Panc1 (cell line): ENCODE results near the gene MGST2. TPM values are rescaled to one million over a fixed set of nuclear protein-coding genes. Genes with fewer than 3 reads are reported as not detected.

ENCODE experiments used
- ATAC-seq: fragments of 200-7000 bp; cut with Tn5 transposase; 2 replicates; pipeline ENCODE4 v1.9.1; 2020; ENCODE audit warnings: mild to moderate bottlenecking, moderate library complexity
- BruUV-seq: library from RNA; stranded (reverse); fragments of 400-500 nt; replicated peaks from 2 replicates; lab custom pipeline; 2021; lab: Mats Ljungman, UMichigan
- CTCF ChIA-PET: fragments of 300-600 bp; sonication (Branson Sonifier 250); formaldehyde crosslinking; loops from one replicate; lab custom pipeline; 2022; ENCODE audit warnings: antibody characterized with exemption; lab: Charles Lee
- POLR2A ChIA-PET: fragments of 300-600 bp; sonication (Branson Sonifier 250); formaldehyde crosslinking; loops from one replicate; lab custom pipeline; 2022; ENCODE audit warnings: antibody characterized with exemption; lab: Charles Lee
- DNase-seq: peaks from one replicate; pipeline ENCODE4 v3.0.0-alpha.2; 2010; ENCODE audit warnings: low read depth, low spot score
- H3K27ac ChIP-seq: 2 replicates; pipeline ENCODE4 v1.5.1; 2011; ENCODE audit warnings: mild to moderate bottlenecking, low read length, inconsistent platforms
- H3K27me3 ChIP-seq: fragments of 200-500 bp; sonication (Bioruptor generic); 2 replicates; pipeline ENCODE4 v1.6.0; 2014; ENCODE audit warnings: low read length, inconsistent platforms; ENCODE audit not compliant: control insufficient read depth, insufficient read depth
- H3K36me3 ChIP-seq: fragments of 200-500 bp; sonication (Bioruptor generic); 2 replicates; pipeline ENCODE4 v1.5.1; 2014; ENCODE audit warnings: inconsistent platforms, mild to moderate bottlenecking, low read length, moderate library complexity; ENCODE audit not compliant: control insufficient read depth, insufficient read depth
- H3K4me1 ChIP-seq: 2 replicates; pipeline ENCODE4 v1.5.1; 2011; ENCODE audit warnings: inconsistent platforms, mild to moderate bottlenecking, low read length, moderate library complexity; ENCODE audit not compliant: control insufficient read depth, insufficient read depth
- H3K4me3 ChIP-seq, 2 experiments: 2 replicates each; pipeline ENCODE4 v1.5.1; 2011 to 2012; ENCODE audit warnings: low read depth in 2 of 2, low read length in 2 of 2, mild to moderate bottlenecking in 2 of 2, inconsistent platforms in 1 of 2, moderate library complexity in 1 of 2
- H3K9me3 ChIP-seq: fragments of 200-500 bp; sonication (Bioruptor generic); 2 replicates; pipeline ENCODE4 v1.5.1; 2014; ENCODE audit warnings: low read depth, mild to moderate bottlenecking, inconsistent platforms, low read length, moderate library complexity; ENCODE audit not compliant: control insufficient read depth, insufficient read depth
- POLR2AphosphoS5 ChIP-seq: IDR thresholded peaks from 2 replicates; pipeline ENCODE4 v1.6.1; 2012; ENCODE audit warnings: mild to moderate bottlenecking, low read depth, low read length, moderate library complexity
- REST ChIP-seq, 2 experiments: IDR thresholded peaks; 2 replicates each; pipeline ENCODE4 v1.6.1; 2011 to 2012; ENCODE audit warnings: low read depth in 2 of 2, control low read depth in 1 of 2, low read length in 1 of 2, mild to moderate bottlenecking in 1 of 2, moderate library complexity in 1 of 2; ENCODE audit not compliant: insufficient read depth in 1 of 2
- SIN3A ChIP-seq: IDR thresholded peaks from 2 replicates; pipeline ENCODE4 v1.6.1; 2012; ENCODE audit warnings: low read depth, mild to moderate bottlenecking, low read length, moderate library complexity, borderline replicate concordance; ENCODE audit not compliant: insufficient read depth
- TCF7L2 ChIP-seq: IDR thresholded peaks from 2 replicates; pipeline ENCODE4 v1.6.1; 2011; ENCODE audit warnings: mild to moderate bottlenecking, low read depth, low read length, inconsistent platforms
- in situ Hi-C: cut with HindIII; loops from 2 replicates; pipeline ENCODE4 v1.10.0; 2016; ENCODE audit warnings: low sequenced_read_pairs, low pct_unique_long_range_greater_than_20kb
- intact Hi-C: fragments of 100-400 bp; cut with micrococcal nuclease; formaldehyde crosslinking; loops from one replicate; pipeline ENCODE4 v1.10.0; 2022; ENCODE audit not compliant: unreplicated experiment
- total RNA-seq: library from RNA; stranded (reverse); gene quantifications from one replicate; pipeline ENCODE4 v1.2.1, GENCODE V29; 2021; ENCODE audit not compliant: unreplicated experiment
- TF ChIP-seq, protein P1 (sequence below): fragments of 450-650 bp; IDR thresholded peaks from 2 replicates; pipeline ENCODE4 v1.5.1; 2017; ENCODE audit warnings: mild to moderate bottlenecking

MGST2 gene
- total RNA-seq, 1 experiment from 2014 or later: 17.4 TPM

DNA sequence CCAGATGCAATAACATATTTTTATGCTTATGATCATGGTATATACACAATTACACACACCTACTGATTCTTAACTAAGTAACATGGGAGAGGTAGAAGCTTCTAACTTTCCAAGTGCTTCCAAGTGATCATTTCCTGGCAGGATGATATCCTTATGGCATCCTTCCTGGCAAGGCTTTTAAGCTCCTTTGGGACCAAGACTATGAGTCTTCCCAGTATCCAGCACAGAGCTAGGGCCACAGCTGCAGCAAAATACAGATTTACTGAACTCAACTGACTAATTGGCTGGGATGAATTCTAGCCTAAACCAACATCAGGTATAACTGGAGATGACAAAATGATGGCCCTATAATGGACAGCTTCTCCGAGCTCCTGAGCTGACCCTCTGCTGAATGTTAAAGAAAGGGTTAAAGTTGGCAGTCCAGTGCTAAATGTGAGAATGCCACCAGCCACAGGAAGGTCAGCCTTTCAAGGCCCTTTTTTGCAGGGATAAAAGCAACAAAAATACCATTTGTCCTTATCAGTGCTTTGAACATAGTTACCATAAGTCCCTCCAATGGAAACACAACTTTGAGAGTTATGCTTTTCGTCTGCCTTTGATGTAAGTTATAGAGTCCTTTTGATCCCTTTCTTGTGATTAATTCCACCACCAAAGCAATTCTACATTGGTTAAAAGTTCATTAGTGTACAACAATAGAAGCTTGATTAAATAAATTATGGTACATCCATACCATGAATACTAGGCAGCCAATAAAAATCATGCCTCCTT is 73.4 kb downstream of the MGST2 start:
- intact Hi-C loops: loop anchor here (10.0 kb wide), 3 partner anchors 276 to 526 kb away; partner anchors contain the start of gene MAML3
- no peak for DNase-seq
- Histone ChIP-seq H3K36me3 (no peaks in the 10 kb centered on the region), H3K4me1 (peaks cover 4% of the 10 kb centered on the region), H3K27ac (no peak overlapping the region), H3K9me3 (no peaks in the 10 kb centered on the region), H3K27me3 (no peaks in the 10 kb centered on the region), H3K4me3 (no peak overlapping the region)
- in situ Hi-C loops: no loop called here
- ChIA-PET POLR2A (no interaction called here), CTCF (interaction anchor here (0.5 kb wide), 1 partner anchor 354 kb away, joined by 5 read pairs; no protein-coding TSS in a partner anchor)
- no peak for ATAC-seq
- no TSS peak for BruUV-seq
- no peak for TF ChIP-seq TCF7L2
- no peak for TF ChIP-seq SIN3A
- TF ChIP-seq, protein P1, sequence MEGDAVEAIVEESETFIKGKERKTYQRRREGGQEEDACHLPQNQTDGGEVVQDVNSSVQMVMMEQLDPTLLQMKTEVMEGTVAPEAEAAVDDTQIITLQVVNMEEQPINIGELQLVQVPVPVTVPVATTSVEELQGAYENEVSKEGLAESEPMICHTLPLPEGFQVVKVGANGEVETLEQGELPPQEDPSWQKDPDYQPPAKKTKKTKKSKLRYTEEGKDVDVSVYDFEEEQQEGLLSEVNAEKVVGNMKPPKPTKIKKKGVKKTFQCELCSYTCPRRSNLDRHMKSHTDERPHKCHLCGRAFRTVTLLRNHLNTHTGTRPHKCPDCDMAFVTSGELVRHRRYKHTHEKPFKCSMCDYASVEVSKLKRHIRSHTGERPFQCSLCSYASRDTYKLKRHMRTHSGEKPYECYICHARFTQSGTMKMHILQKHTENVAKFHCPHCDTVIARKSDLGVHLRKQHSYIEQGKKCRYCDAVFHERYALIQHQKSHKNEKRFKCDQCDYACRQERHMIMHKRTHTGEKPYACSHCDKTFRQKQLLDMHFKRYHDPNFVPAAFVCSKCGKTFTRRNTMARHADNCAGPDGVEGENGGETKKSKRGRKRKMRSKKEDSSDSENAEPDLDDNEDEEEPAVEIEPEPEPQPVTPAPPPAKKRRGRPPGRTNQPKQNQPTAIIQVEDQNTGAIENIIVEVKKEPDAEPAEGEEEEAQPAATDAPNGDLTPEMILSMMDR: no peak
- no peak for TF ChIP-seq POLR2AphosphoS5
- no peak for TF ChIP-seq REST (IDR thresholded peaks at IDR 0.05; ENCODE audit: insufficient read depth in 1 of 2, low read depth in 2 of 2, low read length in 1 of 2)

GRCh38 chr4:139740121-139740520 is 74.5 kb downstream of the MGST2 start:
- no peak for ATAC-seq
- Histone ChIP-seq H3K27me3 (no peaks in the 10 kb centered on the region), H3K9me3 (no peaks in the 10 kb centered on the region), H3K36me3 (no peaks in the 10 kb centered on the region), H3K4me1 (peaks cover 5% of the 10 kb centered on the region; the same call in 1 of the 2 replicates), H3K27ac (no peak overlapping the region), H3K4me3 (no peak overlapping the region)
- DNase-seq: no peak
- POLR2A ChIA-PET: interaction anchor here (0.7 kb wide), 1 partner anchor 573 kb away, joined by 4 read pairs; no protein-coding TSS in a partner anchor
- BruUV-seq: no TSS peak
- CTCF ChIA-PET: no interaction called here
- TF ChIP-seq POLR2AphosphoS5 (no peak), REST (IDR thresholded peaks at IDR 0.05; ENCODE audit: insufficient read depth in 1 of 2, low read depth in 2 of 2, low read length in 1 of 2) (no peak), TCF7L2 (no peak)
- TF ChIP-seq, protein P1: no peak
- in situ Hi-C loops (no loop called here), intact Hi-C loops (no loop called here)
